ENCODE measurements around the gene BMP5.

BMP5 gene

DNA sequence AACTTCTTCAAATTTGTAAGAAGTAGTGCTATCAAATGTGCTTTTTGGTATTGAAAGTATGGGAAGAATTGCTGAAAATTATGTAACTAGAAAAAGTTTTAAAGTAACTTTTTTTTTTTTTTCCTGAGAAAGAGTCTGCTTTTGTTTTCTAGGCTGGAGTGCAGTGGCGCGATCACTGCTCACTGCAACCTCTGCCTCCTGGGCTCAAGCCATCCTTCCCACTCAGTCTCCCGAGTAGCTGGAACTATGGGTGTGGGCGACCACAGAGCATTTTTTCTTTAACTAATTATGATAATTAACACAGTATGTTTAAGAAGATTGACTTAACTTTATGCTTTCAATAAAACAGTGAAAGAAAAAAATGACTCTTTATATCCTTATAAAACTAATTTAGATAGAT, 38.4 kb downstream of the BMP5 start:
- Histone ChIP-seq H2AFZ (ENCODE audit: low read depth, low read length) (no peak overlapping the region), H3K27ac (ENCODE audit: low read length) (no peak overlapping the region), H3K4me3 (ENCODE audit: low read length) (no peak overlapping the region), H3K9me3 (ENCODE audit: insufficient read depth, low read length) (no peaks in the 10 kb centered on the region; the same call in 1 of the 2 replicates), H3K36me3 (replicated peaks; ENCODE audit: low read depth, low read length) (no peaks in the 10 kb centered on the region), H4K20me1 (ENCODE audit: insufficient read depth, low read length) (no peaks in the 10 kb centered on the region), H3K4me1 (ENCODE audit: low read length) (no peaks in the 10 kb centered on the region; the same call in 1 of the 2 replicates), H3K79me2 (ENCODE audit: low read length) (no peaks in the 10 kb centered on the region), H3K27me3 (ENCODE audit: low read depth, low read length) (no peaks in the 10 kb centered on the region), H3K9ac (ENCODE audit: low read length) (no peak overlapping the region), H3K4me2 (ENCODE audit: low read length) (no peak overlapping the region)
- no peak for TF ChIP-seq EZH2phosphoT487 (IDR thresholded peaks at IDR 0.05; ENCODE audit: low read depth)
- TF ChIP-seq, protein P1, sequence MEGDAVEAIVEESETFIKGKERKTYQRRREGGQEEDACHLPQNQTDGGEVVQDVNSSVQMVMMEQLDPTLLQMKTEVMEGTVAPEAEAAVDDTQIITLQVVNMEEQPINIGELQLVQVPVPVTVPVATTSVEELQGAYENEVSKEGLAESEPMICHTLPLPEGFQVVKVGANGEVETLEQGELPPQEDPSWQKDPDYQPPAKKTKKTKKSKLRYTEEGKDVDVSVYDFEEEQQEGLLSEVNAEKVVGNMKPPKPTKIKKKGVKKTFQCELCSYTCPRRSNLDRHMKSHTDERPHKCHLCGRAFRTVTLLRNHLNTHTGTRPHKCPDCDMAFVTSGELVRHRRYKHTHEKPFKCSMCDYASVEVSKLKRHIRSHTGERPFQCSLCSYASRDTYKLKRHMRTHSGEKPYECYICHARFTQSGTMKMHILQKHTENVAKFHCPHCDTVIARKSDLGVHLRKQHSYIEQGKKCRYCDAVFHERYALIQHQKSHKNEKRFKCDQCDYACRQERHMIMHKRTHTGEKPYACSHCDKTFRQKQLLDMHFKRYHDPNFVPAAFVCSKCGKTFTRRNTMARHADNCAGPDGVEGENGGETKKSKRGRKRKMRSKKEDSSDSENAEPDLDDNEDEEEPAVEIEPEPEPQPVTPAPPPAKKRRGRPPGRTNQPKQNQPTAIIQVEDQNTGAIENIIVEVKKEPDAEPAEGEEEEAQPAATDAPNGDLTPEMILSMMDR (IDR thresholded peaks at IDR 0.05; ENCODE audit: low read depth, low read length): no peak

GRCh38 chr6:55836481-55836880, 38.9 kb downstream of the BMP5 start:
- H3K9ac ChIP-seq (ENCODE audit: low read length): no peak overlapping the region
- H3K79me2 ChIP-seq (ENCODE audit: low read length): no peaks in the 10 kb centered on the region
- no peaks in the 10 kb centered on the region for H4K20me1 ChIP-seq (ENCODE audit: insufficient read depth, low read length)
- no peak overlapping the region for H3K4me2 ChIP-seq (ENCODE audit: low read length)
- no peak for TF ChIP-seq EZH2phosphoT487 (IDR thresholded peaks at IDR 0.05; ENCODE audit: low read depth)
- TF ChIP-seq, protein P1 (IDR thresholded peaks at IDR 0.05; ENCODE audit: low read depth, low read length): no peak
- no peak overlapping the region for H3K4me3 ChIP-seq (ENCODE audit: low read length)
- H2AFZ ChIP-seq (ENCODE audit: low read depth, low read length): no peak overlapping the region
- H3K27me3 ChIP-seq (ENCODE audit: low read depth, low read length): no peaks in the 10 kb centered on the region
- H3K4me1 ChIP-seq (ENCODE audit: low read length): no peaks in the 10 kb centered on the region; the same call in 1 of the 2 replicates
- H3K36me3 ChIP-seq (replicated peaks; ENCODE audit: low read depth, low read length): no peaks in the 10 kb centered on the region
- no peaks in the 10 kb centered on the region; the same call in 1 of the 2 replicates for H3K9me3 ChIP-seq (ENCODE audit: insufficient read depth, low read length)
- H3K27ac ChIP-seq (ENCODE audit: low read length): no peak overlapping the region

GRCh38 chr6:55835220-55835619, 40.2 kb downstream of the BMP5 start:
- Histone ChIP-seq H3K27me3 (ENCODE audit: low read depth, low read length) (no peaks in the 10 kb centered on the region), H3K4me1 (ENCODE audit: low read length) (no peaks in the 10 kb centered on the region; the same call in 1 of the 2 replicates), H2AFZ (ENCODE audit: low read depth, low read length) (no peak overlapping the region), H3K9me3 (ENCODE audit: insufficient read depth, low read length) (no peaks in the 10 kb centered on the region; the same call in 1 of the 2 replicates), H3K79me2 (ENCODE audit: low read length) (no peaks in the 10 kb centered on the region), H3K27ac (ENCODE audit: low read length) (no peak overlapping the region), H3K36me3 (replicated peaks; ENCODE audit: low read depth, low read length) (no peaks in the 10 kb centered on the region), H3K9ac (ENCODE audit: low read length) (no peak overlapping the region), H4K20me1 (ENCODE audit: insufficient read depth, low read length) (no peaks in the 10 kb centered on the region), H3K4me2 (ENCODE audit: low read length) (no peak overlapping the region), H3K4me3 (ENCODE audit: low read length) (no peak overlapping the region)
- TF ChIP-seq EZH2phosphoT487 (IDR thresholded peaks at IDR 0.05; ENCODE audit: low read depth): no peak
- TF ChIP-seq, protein P1 (IDR thresholded peaks at IDR 0.05; ENCODE audit: low read depth, low read length): no peak

GRCh38 chr6:55833284-55833683, 42.1 kb downstream of the BMP5 start:
- Histone ChIP-seq H3K9ac (ENCODE audit: low read length) (no peak overlapping the region), H3K36me3 (replicated peaks; ENCODE audit: low read depth, low read length) (no peaks in the 10 kb centered on the region), H3K4me1 (ENCODE audit: low read length) (no peaks in the 10 kb centered on the region; the same call in 1 of the 2 replicates), H3K4me2 (ENCODE audit: low read length) (no peak overlapping the region), H3K79me2 (ENCODE audit: low read length) (no peaks in the 10 kb centered on the region), H3K27me3 (ENCODE audit: low read depth, low read length) (no peaks in the 10 kb centered on the region), H3K27ac (ENCODE audit: low read length) (no peak overlapping the region), H2AFZ (ENCODE audit: low read depth, low read length) (peak overlapping the region; percentile 49; the same call in 1 of the 2 replicates), H3K4me3 (ENCODE audit: low read length) (no peak overlapping the region), H4K20me1 (ENCODE audit: insufficient read depth, low read length) (no peaks in the 10 kb centered on the region), H3K9me3 (ENCODE audit: insufficient read depth, low read length) (no peaks in the 10 kb centered on the region; the same call in 1 of the 2 replicates)
- no peak for TF ChIP-seq EZH2phosphoT487 (IDR thresholded peaks at IDR 0.05; ENCODE audit: low read depth)
- TF ChIP-seq, protein P1 (IDR thresholded peaks at IDR 0.05; ENCODE audit: low read depth, low read length): no peak
